Left cardiac atrium (tissue), 4 donors: ENCODE data around the gene CAMSAP3. TPM values are rescaled to one million over a fixed set of nuclear protein-coding genes. Genes with fewer than 3 reads are reported as not detected.
A peak's percentile ranks its signal among the peaks of the same experiment; 100 is the strongest.

ENCODE experiments used
- ATAC-seq, 2 donors: fragments of 200-7000 bp; cut with Tn5 transposase; one replicate each; pipeline ENCODE4 v1.9.1; 2020; ENCODE audit warnings: mild to moderate bottlenecking in 2 of 2, moderate library complexity in 2 of 2
- DNase-seq: peaks from one replicate; pipeline ENCODE4 v3.0.0-alpha.2; 2020
- intact Hi-C, 2 donors: fragments of 100-400 bp; cut with DNase I; formaldehyde crosslinking; loops; one replicate each; pipeline versions ENCODE4 v1.14.1 to v1.15.1; 2022 to 2023
- long read RNA-seq: library from polyadenylated mRNA; unstranded; transcript quantifications from one replicate; pipeline ENCODE4 v2.0.0, GENCODE V29; 2021
- total RNA-seq, 2 donors: library from RNA; stranded (reverse); fragmentation: NEBNext Ultra II Directional; extraction: Animal tissue kit (Norgen Biotek cat#: 25700); gene quantifications; one replicate each; pipeline ENCODE4 v1.2.1, GENCODE V29; 2021
- donor health status: DM: no; HTN: yes; CAD: no.
- donor health status: DM: no; HTN: yes; CAD: no; lungs with severe emphysema.
- donor health status: DM: yes; HTN: yes; CAD: no.
- donor health status: Dilated cardiomyopathy.

Gene CAMSAP3, protein sequence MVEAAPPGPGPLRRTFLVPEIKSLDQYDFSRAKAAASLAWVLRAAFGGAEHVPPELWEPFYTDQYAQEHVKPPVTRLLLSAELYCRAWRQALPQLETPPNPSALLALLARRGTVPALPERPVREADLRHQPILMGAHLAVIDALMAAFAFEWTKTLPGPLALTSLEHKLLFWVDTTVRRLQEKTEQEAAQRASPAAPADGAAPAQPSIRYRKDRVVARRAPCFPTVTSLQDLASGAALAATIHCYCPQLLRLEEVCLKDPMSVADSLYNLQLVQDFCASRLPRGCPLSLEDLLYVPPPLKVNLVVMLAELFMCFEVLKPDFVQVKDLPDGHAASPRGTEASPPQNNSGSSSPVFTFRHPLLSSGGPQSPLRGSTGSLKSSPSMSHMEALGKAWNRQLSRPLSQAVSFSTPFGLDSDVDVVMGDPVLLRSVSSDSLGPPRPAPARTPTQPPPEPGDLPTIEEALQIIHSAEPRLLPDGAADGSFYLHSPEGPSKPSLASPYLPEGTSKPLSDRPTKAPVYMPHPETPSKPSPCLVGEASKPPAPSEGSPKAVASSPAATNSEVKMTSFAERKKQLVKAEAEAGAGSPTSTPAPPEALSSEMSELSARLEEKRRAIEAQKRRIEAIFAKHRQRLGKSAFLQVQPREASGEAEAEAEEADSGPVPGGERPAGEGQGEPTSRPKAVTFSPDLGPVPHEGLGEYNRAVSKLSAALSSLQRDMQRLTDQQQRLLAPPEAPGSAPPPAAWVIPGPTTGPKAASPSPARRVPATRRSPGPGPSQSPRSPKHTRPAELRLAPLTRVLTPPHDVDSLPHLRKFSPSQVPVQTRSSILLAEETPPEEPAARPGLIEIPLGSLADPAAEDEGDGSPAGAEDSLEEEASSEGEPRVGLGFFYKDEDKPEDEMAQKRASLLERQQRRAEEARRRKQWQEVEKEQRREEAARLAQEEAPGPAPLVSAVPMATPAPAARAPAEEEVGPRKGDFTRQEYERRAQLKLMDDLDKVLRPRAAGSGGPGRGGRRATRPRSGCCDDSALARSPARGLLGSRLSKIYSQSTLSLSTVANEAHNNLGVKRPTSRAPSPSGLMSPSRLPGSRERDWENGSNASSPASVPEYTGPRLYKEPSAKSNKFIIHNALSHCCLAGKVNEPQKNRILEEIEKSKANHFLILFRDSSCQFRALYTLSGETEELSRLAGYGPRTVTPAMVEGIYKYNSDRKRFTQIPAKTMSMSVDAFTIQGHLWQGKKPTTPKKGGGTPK
- total RNA-seq = 1 to 10 TPM in 1 of 2 donors, under 1 TPM in 1; 0.73 to 2.0 TPM
- long read RNA-seq = 0 reads

DNA sequence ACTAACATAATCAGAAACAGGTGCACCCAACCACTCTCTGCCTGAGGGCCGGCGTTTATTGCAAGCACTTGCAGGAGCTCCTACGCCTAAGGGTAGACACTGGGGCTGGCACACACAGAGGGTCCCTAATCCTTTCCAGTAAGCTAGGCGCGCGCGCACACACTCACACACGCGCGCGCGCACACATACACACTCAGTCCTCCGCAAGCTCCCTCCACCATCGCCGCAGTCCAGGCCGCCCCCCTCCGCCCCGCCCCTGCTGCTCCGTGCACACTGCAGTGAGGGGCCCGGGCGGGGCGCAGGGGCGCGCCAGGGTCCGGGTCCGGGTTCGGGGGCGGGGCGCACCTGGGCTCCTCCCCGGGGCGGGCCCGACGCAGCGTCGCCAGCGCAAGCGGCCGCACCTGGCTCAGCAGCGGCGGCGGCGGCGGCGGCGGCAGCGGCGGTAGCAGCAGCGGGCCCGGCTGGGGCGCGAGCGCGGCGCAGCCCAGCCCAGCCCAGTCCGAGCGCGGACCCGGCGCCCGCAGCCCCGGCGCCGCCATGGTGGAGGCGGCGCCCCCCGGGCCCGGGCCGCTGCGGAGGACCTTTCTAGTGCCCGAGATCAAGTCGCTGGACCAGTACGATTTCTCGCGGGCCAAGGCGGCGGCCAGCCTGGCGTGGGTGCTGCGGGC, at the start of gene CAMSAP3:
CAMSAP3 (plus strand) TSS at position 398 of the 668 bp plus-strand sequence; CDS start at position 538, 140 bp downstream.
- intact Hi-C loops = no loop called here
- DNase-seq (no peak), ATAC-seq (peak; percentile 41 to 78)

DNA sequence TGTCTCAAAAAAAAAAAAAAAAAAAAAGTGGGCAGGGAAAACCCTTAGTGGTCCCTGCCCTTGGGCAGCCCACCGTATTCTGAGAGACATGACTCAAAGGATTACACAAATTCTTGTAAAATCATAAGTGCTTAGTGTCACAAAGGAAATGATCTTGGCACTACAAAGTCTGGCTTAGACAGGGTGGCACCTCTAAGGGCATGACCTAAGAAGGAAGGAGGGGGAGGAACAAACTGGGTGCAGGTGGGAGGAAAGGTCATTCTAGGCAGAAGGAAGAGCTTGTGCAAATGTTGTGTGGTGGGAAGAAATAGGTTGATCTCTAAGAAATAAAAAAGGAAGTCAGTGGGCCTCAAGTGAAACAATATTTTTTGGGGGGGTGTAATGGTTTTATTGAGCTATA, 49.8 kb upstream of the CAMSAP3 start:
- DNase-seq = no peak
- no peak for ATAC-seq
- intact Hi-C loops = no loop called here

DNA sequence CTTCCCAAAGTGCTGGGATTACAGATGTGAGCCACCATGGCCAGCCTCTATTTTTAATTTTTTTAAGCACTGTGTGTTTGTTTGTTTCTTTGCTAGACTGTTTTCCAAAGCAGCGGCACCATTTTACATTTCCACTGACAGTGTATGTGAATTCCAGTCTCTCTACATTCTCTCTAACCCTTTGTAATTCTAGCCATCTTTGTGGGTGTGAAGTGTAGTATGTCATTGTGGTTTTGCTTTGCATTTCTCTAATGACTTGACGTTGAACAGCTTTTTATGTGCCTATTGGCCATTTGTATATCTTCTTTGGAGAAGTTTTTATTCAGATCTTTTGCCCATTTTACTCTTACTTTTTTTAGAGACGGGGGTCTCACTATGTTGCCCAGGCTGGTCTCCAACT, 48.5 kb upstream of the CAMSAP3 start:
- intact Hi-C loops = no loop called here
- no peak for DNase-seq
- no peak for ATAC-seq

- DNase-seq (no peak), ATAC-seq (no peak)
- intact Hi-C loops = no loop called here
These were observed 46.1 kb upstream of the CAMSAP3 start for GRCh38 chr19:7549429-7550148.

DNA sequence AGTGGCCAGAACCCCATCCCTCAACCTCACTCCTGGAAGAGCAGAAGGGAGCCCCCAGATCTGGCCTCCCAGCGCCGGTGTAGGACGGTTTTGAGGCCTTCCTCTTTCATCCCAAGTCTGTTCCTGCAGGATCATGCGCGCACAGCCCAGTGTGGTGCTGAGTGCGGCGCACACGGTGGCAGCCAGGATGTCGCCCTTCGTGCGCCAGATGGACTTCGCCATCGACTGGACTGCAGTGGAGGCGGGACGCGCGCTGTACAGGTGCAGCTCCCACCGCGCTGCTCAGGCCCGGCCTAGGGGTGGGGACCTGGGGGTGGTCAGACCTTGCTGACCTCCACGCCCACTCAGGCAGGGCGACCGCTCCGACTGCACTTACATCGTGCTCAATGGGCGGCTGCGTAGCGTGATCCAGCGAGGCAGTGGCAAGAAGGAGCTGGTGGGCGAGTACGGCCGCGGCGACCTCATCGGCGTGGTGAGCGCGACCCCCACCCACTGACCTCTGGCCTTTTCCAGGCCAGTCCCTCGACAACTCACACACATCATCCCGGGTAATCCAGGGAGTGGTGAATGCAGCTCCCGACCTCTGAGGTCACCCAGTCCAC, 45.4 kb upstream of the CAMSAP3 start:
- ATAC-seq (peak in 1 of 2 donors; percentile 8), DNase-seq (no peak)
- intact Hi-C loops = no loop called here

DNA sequence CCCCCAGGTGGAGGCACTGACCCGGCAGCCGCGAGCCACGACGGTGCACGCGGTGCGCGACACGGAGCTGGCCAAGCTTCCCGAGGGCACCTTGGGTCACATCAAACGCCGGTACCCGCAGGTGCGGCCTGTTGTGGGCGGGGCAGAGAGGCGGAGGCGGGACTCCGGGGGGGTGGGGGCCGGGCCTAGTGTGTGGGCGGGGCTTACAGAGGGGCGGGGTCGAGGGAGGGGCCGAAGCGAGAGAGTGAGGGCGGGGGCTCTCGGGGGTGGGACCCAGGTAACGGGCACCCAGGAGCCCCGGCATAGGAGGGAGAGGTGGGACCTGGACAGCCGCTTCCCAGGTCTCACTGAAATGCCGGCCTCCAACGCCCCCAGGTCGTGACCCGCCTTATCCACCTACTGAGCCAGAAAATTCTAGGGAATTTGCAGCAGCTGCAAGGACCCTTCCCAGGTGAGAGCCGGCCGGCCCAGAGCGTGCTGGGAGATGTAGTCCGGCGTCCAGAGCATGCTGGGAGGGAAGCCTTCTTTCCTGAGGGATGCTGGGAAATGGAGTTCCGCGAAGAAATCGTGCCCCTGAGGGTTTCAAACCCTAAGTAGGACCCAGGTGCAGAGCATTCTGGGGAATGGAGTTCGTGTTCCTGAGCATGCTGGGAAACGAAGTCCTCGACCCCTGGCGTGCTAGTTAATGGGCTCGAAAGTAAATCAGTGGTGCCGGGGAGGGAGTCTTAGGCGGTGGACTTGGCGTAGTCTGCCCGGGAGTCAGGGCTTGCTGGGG, 44.5 kb upstream of the CAMSAP3 start:
- intact Hi-C loops = no loop called here
- ATAC-seq = peak; percentile 91 to 96
- DNase-seq = peak; percentile 75

DNA sequence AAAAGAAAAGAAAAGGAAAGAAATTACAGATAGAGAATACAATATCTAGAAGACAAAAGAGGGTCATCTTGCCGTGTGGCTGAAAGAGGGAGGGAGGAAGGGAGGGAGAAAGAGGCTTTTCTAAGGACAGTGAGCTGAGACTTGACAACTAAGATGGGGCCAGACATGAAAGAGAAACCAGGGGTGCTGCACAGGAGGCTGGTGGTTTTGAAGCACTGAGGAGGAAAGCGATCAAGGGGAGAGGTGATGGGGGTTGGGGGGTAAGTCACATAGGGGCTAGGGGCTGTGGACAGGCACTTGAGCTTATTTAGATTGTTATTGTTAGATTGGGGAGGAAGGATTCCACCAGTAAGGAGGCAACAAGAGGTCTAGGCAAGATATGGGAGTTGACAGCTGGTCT, 42.9 kb upstream of the CAMSAP3 start:
- intact Hi-C loops = no loop called here
- DNase-seq (no peak), ATAC-seq (no peak)

- intact Hi-C loops = no loop called here
- no peak for DNase-seq
- no peak for ATAC-seq
These were observed 41.1 kb upstream of the CAMSAP3 start for GRCh38 chr19:7554565-7554964.

DNA sequence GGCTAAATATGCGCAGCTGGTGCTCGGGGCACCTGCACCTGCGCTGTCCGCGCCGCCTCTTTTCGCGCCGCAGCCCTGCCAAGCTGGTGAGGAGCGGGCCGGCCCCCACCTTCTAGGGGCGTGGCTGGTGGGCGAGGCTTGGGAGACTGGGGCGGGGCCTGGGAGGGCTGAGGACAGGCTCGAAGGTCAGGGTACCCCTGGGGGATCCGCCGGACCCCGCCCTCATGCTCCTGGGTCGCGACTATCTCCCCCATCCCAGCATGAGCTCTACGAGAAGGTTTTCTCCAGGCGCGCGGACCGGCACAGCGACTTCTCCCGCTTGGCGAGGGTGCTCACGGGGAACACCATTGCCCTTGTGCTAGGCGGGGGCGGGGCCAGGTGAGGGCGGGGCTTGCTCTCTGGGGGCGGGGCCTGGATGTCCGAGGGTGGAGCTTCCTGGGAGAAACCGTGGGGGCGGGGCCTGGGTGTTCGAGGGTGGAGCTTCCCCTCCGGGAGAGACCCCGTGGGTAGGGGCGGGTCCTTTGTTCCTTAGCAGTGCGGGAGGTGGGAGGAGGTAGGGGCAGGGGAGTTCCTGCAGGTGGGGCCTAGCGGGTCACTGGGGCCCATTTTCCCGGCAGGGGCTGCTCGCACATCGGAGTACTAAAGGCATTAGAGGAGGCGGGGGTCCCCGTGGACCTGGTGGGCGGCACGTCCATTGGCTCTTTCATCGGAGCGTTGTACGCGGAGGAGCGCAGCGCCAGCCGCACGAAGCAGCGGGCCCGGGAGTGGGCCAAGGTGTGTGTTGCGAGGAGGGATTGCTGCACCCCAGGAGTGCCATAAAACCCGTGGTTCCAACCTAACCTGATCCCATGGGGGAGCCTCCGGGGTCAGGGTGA, 40.4 kb upstream of the CAMSAP3 start:
- no peak for DNase-seq
- intact Hi-C loops = no loop called here
- no peak for ATAC-seq

- DNase-seq = no peak
- intact Hi-C loops = no loop called here
- ATAC-seq = no peak
These were observed 38.9 kb upstream of the CAMSAP3 start for GRCh38 chr19:7556696-7557315.

- no peak for DNase-seq
- intact Hi-C loops = no loop called here
- no peak for ATAC-seq
These were observed 37.0 kb upstream of the CAMSAP3 start for GRCh38 chr19:7558667-7559066.

DNA sequence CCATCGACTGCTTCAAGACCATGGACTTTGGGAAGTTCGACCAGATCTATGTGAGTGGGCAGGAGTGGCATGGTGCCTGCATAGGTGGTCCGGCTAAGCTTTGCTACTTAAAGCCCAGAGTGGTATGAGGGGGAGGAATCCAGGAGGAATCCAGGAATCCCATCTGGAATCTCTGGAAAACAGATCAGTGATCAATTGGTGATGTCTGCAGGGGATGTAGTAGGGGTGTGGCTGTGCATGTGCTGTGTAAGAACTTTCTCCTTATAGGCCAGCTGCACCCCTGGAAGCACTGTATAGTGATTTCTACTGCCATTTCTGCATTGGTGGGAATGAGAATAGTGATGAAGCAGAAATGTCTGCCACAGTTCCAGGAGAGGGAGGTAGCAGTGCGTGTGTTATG, 36.6 kb upstream of the CAMSAP3 start:
- intact Hi-C loops = no loop called here
- DNase-seq = no peak
- ATAC-seq = no peak

GRCh38 chr19:7560255-7560654, 35.4 kb upstream of the CAMSAP3 start:
- DNase-seq (no peak), ATAC-seq (no peak)
- intact Hi-C loops = loop anchor here in 1 of 2 donors (10.0 kb wide), 1 partner anchor 245 kb away; no protein-coding TSS in a partner anchor

DNA sequence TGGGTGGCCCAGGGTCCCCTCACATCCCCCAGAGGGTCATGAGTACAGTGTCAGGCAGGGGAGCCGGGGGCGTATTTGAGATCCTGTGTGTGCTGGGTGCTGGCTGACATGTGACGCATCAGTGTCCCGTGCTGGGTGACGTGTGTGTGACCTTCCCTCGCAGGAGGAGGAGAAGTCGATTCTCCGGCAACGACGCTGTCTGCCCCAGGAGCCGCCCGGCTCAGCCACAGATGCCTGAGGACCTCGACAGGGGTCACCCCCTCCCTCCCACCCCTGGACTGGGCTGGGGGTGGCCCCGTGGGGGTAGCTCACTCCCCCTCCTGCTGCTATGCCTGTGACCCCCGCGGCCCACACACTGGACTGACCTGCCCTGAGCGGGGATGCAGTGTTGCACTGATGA, 34.3 kb upstream of the CAMSAP3 start:
- no peak for ATAC-seq
- no peak for DNase-seq
- intact Hi-C loops = loop anchor here in 1 of 2 donors (10.0 kb wide), 1 partner anchor 243 kb away; no protein-coding TSS in a partner anchor

DNA sequence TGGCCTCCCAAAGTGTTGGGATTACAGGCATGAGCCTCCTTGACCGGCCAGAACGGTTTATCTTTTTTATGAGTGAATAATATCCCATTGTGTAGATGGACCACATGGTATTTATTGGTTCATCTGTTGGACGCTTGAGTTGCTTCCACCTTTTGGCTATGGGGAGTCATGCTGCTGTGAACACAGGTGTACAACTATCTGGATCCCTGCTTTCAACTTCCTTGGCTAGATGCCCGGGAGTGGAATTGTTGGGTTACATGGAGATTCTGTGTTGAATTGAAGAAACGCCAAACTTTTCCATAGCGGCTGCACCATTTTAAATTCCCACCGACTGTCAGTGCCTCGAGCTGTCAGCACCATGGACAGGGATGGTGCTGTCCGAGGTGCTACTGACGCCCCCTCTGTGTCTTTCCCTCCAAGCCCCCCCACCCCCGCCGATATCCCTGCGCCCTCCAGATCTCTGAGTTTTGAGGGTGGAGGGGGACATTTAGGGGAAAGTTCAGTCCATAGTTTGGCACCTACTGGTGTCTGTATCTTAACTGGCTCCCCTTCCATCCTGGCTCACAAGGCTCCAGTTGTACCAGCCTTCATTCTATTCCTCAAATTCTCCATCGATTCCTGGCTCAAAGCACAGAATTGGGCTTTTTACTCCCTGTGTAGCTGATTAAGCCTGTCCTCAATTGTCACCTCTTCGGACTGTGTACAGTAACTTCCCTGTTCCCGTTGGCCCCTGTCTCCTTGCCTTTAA, 32.8 kb upstream of the CAMSAP3 start:
- ATAC-seq (no peak), DNase-seq (no peak)
- intact Hi-C loops = loop anchor here in 1 of 2 donors (10.0 kb wide), 1 partner anchor 242 kb away; no protein-coding TSS in a partner anchor
